NCI-H187 (cell line): ENCODE data around the gene CSTPP1.
"Not testable (repeated sequence)": the region's sequence is repeated elsewhere in the genome, so short reads cannot be mapped to it uniquely, and the experiment has no call there.

Experiments used
- DNase-seq, 2 experiments: peaks; one replicate each; lab custom pipeline; 2025; lab: John Stamatoyannopoulos, UW

The CSTPP1 gene

GRCh38 chr11:46991391-46991790, 54.8 kb downstream of the CSTPP1 start:
- DNase-seq, result no peak

- DNase-seq, result not testable (repeated sequence)
Observed at GRCh38 chr11:46992386-46992785, 55.8 kb downstream of the CSTPP1 start.

GRCh38 chr11:46997796-46998195, 61.2 kb downstream of the CSTPP1 start:
- DNase-seq, result not testable (repeated sequence)

GRCh38 chr11:46999217-46999616, 62.7 kb downstream of the CSTPP1 start:
- no peak for DNase-seq

DNA sequence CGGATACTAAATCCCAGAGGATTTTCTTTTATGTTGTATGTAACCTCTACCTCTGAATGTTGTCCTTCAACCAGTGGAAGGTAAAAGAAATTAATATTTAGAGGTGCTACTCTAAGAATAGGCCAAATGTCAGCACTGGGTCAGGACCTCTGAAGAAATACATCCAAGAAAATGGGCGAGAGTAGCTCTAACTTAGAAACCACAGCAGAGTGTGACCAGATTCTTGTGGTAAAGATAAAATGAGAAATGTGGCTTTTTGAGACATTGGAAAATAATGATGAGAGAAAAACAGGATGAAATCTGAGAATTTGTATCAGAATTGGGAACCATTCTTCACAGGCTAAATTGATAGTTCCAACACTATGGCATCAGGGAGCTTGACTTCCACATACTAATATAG, 63.5 kb downstream of the CSTPP1 start:
- DNase-seq, result no peak

DNA sequence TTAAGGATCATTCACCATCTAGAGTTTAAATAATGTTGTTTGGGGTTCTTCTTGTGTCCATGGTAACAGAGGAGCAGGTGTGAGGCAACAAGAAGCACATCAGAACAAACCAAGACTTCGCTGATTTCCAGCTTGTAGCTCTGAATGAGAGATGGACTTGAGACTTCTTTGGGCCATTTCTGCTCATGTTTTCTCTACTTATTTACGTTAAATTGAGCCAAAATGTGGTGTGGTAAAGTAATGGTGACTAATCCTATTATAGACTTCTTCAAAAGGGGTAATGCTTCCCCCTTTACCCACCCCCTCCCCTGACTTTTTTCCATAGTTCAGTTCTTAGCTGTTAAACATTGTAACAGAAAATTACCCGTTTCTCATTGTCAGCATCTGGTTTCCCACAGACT, 65.2 kb downstream of the CSTPP1 start:
- DNase-seq, result no peak

DNA sequence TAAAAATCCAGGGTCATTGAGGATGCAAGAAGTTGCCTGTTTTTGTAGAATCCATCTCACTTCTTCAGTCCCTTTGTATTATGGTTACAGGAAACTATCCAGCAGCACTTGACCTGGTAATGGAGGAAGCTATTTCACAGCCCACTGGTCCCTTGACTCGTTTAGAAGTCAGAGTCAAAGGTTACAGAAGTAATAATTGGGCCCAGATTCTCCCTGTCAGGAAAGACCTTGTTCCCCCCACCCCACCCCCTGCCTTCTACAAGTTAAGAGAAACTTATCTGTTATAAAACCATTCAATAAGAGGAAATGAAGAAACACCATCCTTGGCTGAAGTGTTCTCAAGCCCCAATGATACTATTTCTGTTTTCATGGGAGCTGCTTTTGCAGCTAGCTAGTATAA, 65.8 kb downstream of the CSTPP1 start:
- DNase-seq, result no peak

GRCh38 chr11:47003180-47003877, 66.8 kb downstream of the CSTPP1 start:
- DNase-seq, result no peak

GRCh38 chr11:47004595-47005033, 68.1 kb downstream of the CSTPP1 start:
- DNase-seq, result no peak

DNA sequence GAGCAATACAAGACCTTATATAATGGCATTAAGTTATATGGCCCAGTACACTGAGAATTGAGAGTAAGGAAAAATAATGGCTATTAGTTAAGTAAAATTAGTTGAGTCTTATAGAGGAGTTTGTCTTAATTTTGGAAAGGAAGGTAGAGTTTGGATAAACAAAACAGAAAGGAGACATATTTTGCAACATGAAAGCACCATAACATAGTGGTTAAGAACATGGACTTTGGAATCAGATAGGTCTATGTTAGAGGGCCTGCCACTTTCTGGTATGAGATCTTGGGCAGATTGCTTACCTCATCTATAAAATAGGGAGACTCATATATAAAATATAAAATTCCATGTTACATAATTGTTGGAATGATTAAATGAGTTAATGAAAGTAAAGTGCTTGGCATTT, 68.9 kb downstream of the CSTPP1 start:
- no peak for DNase-seq

DNA sequence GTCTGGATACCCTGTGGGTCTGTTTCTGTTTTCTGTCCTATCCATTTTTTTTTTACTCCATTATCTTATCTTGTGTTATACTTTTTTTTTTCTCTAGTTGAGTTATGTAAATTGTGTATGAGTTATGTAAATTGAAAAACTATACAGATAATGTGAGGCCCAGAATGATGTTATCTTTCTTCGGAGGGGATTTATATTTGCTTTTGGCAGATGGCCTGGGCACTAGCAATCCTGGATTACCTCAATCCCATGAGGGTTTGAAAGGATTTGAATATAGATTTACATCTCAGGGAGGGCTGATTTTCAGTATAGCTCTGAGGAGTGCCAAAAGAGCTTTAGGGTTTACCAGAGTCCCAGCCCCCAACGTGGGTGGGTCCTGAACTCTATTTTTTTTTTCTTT, 71.0 kb downstream of the CSTPP1 start:
- no peak for DNase-seq

GRCh38 chr11:47010179-47010578, 73.6 kb downstream of the CSTPP1 start:
- DNase-seq, result no peak

DNA sequence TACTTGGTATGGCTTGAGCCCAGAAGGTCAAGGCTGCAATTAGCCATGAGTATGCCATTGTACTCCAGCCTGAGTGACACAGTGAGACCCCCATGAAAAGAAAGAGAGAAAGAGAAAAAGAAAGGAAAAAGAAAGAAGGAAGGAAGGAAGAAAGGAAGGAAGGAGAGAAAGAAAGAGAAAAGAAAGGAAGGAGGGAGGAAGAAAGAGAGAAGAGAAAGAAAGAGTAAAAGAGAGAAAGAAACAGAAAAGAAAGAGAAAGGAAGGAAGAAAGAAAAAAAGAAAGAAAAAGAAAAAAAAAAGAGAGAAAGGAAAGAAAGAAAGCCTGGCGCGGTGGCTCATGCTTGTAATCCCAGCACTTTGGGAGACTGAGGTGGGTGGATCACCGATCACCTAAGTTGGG, 77.5 kb downstream of the CSTPP1 start:
- no peak for DNase-seq

DNA sequence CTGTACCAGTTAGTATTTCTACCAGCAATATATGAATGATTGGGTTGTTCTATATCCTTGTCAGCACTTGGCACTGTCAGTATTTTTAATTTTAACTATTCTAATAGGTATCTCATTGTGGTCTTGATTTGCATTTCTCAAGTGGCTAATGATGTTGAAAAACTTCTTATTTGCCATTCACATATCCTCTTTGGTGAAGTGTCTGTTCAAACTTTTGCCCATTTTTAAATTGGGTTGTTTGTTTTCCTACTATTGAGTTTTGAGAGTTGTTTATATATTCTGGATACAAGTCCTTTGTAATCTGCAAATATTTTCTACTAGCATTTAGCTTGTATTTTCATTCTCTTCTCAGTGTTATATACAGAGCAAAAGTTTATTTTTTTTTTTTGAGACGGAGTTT, 82.1 kb downstream of the CSTPP1 start:
- DNase-seq, result no peak

- no peak for DNase-seq
Observed at GRCh38 chr11:47020793-47021526, 84.4 kb downstream of the CSTPP1 start.

GRCh38 chr11:47021527-47021818, 84.9 kb downstream of the CSTPP1 start:
- no peak for DNase-seq

DNA sequence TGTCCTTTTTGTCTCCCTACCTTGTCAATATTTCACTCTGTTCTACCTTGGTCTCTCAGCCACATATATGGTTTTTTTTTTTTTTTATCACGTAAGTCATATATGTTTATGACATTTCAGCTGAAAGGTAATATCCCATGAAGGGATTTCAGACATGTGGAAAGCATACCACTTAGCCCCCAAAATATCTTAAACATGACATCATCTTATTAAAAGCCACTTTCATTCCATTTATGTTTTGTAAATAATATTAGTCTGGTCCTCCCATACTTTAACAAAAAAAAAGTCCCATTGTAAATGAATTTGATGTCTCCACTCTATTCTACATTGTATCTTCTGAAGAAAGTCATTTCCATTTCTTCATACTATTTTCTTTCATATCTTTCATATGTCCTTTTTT, 85.4 kb downstream of the CSTPP1 start:
- no peak for DNase-seq

- DNase-seq, result no peak
Observed at GRCh38 chr11:47028195-47029093, 91.9 kb downstream of the CSTPP1 start.

DNA sequence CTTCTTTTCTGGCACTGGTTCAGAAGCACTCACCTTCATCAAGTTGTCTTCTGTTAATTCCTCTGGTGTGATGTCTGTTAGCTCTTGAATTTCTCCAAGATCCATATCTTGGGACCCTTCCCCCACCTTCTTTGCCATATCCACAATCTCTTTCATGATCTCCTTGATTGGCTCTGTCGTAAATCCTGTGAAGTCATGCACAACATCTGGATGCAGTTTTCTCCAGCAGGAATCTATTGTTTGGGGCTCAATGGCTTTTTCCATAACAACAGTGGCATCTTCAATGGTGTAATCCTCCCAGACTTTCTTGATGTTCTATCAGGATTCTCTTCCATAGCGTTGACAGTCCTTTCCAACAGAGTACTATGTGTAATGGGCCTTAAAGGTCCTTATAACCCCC, 96.9 kb downstream of the CSTPP1 start:
- no peak for DNase-seq

DNA sequence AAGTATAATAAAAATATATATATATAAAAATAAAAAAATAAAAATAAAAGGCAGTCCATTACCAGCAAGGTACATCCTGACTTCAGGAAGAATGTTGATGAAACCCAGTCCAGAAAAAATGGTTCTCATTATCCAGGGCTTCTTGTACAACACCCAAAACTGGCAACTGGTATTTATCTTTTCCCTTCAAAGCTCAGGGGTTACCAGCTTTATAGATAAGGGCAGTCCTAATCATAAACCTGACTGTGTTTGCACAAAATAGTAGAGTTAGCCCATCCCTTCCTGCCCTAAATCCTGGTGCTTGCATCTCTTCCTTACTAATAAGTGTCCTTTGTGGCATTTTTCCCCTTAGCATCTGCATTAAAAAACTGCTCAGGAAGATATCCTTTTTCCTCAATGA, 97.5 kb downstream of the CSTPP1 start:
- no peak for DNase-seq

GRCh38 chr11:47035108-47035507, 98.5 kb downstream of the CSTPP1 start:
- DNase-seq, result no peak

DNA sequence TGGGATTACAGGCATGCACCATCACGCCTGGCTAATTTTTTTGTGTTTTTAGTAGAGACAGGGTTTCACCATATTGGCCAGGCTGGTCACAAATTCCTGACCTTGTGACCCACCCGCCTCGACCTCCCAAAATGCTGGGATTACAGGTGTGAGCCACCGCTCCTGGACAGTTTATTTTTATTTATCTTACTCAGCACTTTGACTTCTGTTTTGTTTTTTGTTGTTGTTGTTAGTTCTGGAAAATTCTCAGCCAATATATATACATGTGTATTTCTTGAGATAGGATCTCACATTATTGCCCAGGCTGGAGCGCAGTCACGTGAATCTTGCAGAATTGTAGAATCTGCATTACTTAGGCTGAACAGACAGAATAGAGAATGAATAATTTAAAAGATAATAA, 107.6 kb downstream of the CSTPP1 start:
- no peak for DNase-seq

GRCh38 chr11:47047972-47048371, 111.4 kb downstream of the CSTPP1 start:
- no peak for DNase-seq
